K562 (cell line): Measurements from ENCODE around the gene NINL. TPM values are rescaled to one million over a fixed set of nuclear protein-coding genes. Genes with fewer than 3 reads are reported as not detected.

ENCODE experiments used
- AFF4 ChIP-seq: sonication (generic); formaldehyde crosslinking; IDR thresholded peaks from 2 replicates; pipeline ENCODE4 v1.8.0; 2023; ENCODE audit warnings: mild to moderate bottlenecking, missing genetic modification reagents
- ATF7 ChIP-seq: fragments of 450-650 bp; IDR thresholded peaks from 2 replicates; pipeline ENCODE4 v1.7.1; 2014; ENCODE audit warnings: mild to moderate bottlenecking, moderate library complexity
- ERF ChIP-seq: fragments of 450-650 bp; formaldehyde crosslinking; IDR thresholded peaks from 2 replicates; pipeline ENCODE4 v1.4.0; 2020; ENCODE audit warnings: mild to moderate bottlenecking, mixed read lengths
- HDAC3 ChIP-seq: fragments of 450-650 bp; IDR thresholded peaks from 2 replicates; pipeline ENCODE4 v1.6.1; 2018; ENCODE audit warnings: borderline replicate concordance, mild to moderate bottlenecking, moderate library complexity; ENCODE audit not compliant: partially characterized antibody
- MXI1 ChIP-seq: IDR thresholded peaks from 2 replicates; pipeline ENCODE4 v1.6.1; 2011; ENCODE audit warnings: low read depth, mild to moderate bottlenecking, improper control_type of control experiment, low read length
- RB1 ChIP-seq: fragments of 450-650 bp; IDR thresholded peaks from 2 replicates; pipeline ENCODE4 v1.6.1; 2017; ENCODE audit warnings: low read depth, mild to moderate bottlenecking
- RBBP5 ChIP-seq: fragments of 200-600 bp; sonication (generic); IDR thresholded peaks from 2 replicates; pipeline ENCODE4 v1.6.1; 2012; ENCODE audit warnings: borderline replicate concordance, mild to moderate bottlenecking, low read length, control low read depth, inconsistent platforms; ENCODE audit not compliant: insufficient read depth, poor library complexity, severe bottlenecking
- SRSF7 ChIP-seq: fragments of 200-400 bp; formaldehyde crosslinking; optimal IDR thresholded peaks from 2 replicates; pipeline ENCODE3; 2017; ENCODE audit warnings: mild to moderate bottlenecking, low read depth, low read length
- YBX1 ChIP-seq: fragments of 450-650 bp; IDR thresholded peaks from 2 replicates; pipeline ENCODE4 v1.7.1; 2016; ENCODE audit warnings: mild to moderate bottlenecking
- ZHX1 ChIP-seq: fragments of 150-350 bp; conservative IDR thresholded peaks from 2 replicates; pipeline ENCODE4 v1.6.1; 2014; ENCODE audit warnings: low read length
- ZNF518B ChIP-seq: fragments of 250-450 bp; sonication (Bioruptor Pico); IDR thresholded peaks from 2 replicates; pipeline ENCODE4 v1.5.0; 2021; ENCODE audit warnings: mild to moderate bottlenecking, moderate library complexity
- ZNF586 ChIP-seq: fragments of 450-650 bp; formaldehyde crosslinking; conservative IDR thresholded peaks from 2 replicates; pipeline ENCODE4 v1.4.0; 2020; ENCODE audit warnings: mild to moderate bottlenecking, moderate library complexity
- polyA plus RNA-seq, 8 experiments: library from polyadenylated mRNA; depleted of rRNA in 4 of 8; stranded (reverse) in 5 of 8; unstranded in 3 of 8; fragments of >200 nt; fragmentation: Nextera tagmentation in 2 of 8; fragmentation: Illumina TruSeq in 1 of 8; extraction: Ambion mirVana in 2 of 8; extraction: Trizol in 1 of 8; gene quantifications; 2 replicates each; pipeline versions ENCODE4 v1.2.1 to v1.2.3, GENCODE V29; 2011 to 2014; ENCODE audit warnings: inconsistent platforms in 1 of 8, missing spikeins in 1 of 8
- total RNA-seq, 7 experiments: library from RNA; depleted of rRNA in 6 of 7; stranded (reverse); fragments of >200 nt in 6 of 7; fragmentation: Illumina TruSeq in 2 of 7; extraction: Trizol in 2 of 7; gene quantifications; 2 replicates each; pipeline versions ENCODE4 v1.2.1 to v1.2.3, GENCODE V29; 2011 to 2021; ENCODE audit warnings: low replicate concordance in 1 of 7
- TF ChIP-seq, protein P1 (sequence below): fragments of 250-450 bp; sonication (Bioruptor Pico); IDR thresholded peaks from 2 replicates; pipeline ENCODE4 v1.8.0; 2021; ENCODE audit warnings: borderline replicate concordance, mild to moderate bottlenecking, moderate library complexity; ENCODE audit not compliant: poor library complexity, severe bottlenecking
- TF ChIP-seq, protein P2 (sequence below): fragments of 200-800 bp; sonication (Bioruptor generic); IDR thresholded peaks from 2 replicates; pipeline ENCODE4 v1.6.1; 2017; ENCODE audit warnings: missing genetic modification characterization, missing compliant biosample characterization

Gene NINL
- total and polyA plus RNA-seq, 9 of the 15 experiments (the other 6 are each of a cell fraction or from before 2014, with no cell fraction given): 0.03 to 0.22 (median 0.05) TPM; not detected in 5

GRCh38 chr20:25623736-25624499 lies 38.6 kb upstream of the NINL start, which contains the start of gene NANP (continued):
- TF ChIP-seq ZHX1 (0 out of 2 replicates have a peak, but pooled peaks have one; percentile 54), AFF4 (CRISPR knock-in tag) (no peak), ZNF586 (no peak), ERF (no peak), HDAC3 (no peak), ATF7 (peak; percentile 49; the same call in 1 of the 2 replicates), RB1 (peak; percentile 60), MXI1 (no peak), ZNF518B (CRISPR knock-in tag) (no peak), YBX1 (no peak), SRSF7 (no peak), RBBP5 (peak; percentile 41)
- TF ChIP-seq, protein P1, sequence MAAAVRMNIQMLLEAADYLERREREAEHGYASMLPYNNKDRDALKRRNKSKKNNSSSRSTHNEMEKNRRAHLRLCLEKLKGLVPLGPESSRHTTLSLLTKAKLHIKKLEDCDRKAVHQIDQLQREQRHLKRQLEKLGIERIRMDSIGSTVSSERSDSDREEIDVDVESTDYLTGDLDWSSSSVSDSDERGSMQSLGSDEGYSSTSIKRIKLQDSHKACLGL: no peak
- TF ChIP-seq, protein P2, sequence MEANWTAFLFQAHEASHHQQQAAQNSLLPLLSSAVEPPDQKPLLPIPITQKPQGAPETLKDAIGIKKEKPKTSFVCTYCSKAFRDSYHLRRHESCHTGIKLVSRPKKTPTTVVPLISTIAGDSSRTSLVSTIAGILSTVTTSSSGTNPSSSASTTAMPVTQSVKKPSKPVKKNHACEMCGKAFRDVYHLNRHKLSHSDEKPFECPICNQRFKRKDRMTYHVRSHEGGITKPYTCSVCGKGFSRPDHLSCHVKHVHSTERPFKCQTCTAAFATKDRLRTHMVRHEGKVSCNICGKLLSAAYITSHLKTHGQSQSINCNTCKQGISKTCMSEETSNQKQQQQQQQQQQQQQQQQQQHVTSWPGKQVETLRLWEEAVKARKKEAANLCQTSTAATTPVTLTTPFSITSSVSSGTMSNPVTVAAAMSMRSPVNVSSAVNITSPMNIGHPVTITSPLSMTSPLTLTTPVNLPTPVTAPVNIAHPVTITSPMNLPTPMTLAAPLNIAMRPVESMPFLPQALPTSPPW: peak; percentile 34; the same call in 1 of the 2 replicates
